ENCODE measurements around the gene ASMTL. TPM values are rescaled to one million over a fixed set of nuclear protein-coding genes. Genes with fewer than 3 reads are reported as not detected.
A peak's percentile ranks its signal among the peaks of the same experiment; 100 is the strongest.

ASMTL gene
- total RNA-seq, 6 experiments from 2014 or later, result 12.5 to 27.3 (median 18.6) TPM

DNA sequence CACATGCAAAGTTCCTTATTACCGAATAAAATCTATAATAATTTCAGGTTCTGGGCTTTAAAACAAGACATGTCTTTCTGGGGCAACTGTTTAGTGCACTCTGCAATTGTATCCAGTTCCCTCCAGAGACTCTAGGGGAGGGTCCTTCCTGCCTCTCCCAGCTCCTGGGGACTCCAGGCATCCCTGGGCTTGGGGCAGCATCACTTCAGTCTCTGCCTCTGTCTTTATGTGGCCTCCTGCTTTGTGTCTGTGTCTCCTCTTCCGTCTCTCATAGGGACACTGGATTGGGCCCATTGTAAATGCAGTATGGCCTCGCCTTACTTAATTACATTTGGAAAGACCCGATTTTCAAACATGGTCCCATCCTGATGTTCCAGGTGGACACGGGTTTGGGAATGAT, 10.9 kb upstream of the ASMTL start:
- WGBS (ENCODE audit: insufficient coverage, low coverage, low lambda C conversion rate, missing lambda C conversion rate), result 44% methylated on average over 3 of the region's 5 CpGs
- Histone ChIP-seq H3K36me3 (no peaks in the 10 kb centered on the region), H3K27ac (peak overlapping the region in 1 of 3 donors; percentile 47), H3K4me1 (no peaks in the 10 kb centered on the region), H3K9me3 (no peaks in the 10 kb centered on the region), H3K27me3 (no peaks in the 10 kb centered on the region), H3K4me3 (no peak overlapping the region)
- TF ChIP-seq, protein P1, sequence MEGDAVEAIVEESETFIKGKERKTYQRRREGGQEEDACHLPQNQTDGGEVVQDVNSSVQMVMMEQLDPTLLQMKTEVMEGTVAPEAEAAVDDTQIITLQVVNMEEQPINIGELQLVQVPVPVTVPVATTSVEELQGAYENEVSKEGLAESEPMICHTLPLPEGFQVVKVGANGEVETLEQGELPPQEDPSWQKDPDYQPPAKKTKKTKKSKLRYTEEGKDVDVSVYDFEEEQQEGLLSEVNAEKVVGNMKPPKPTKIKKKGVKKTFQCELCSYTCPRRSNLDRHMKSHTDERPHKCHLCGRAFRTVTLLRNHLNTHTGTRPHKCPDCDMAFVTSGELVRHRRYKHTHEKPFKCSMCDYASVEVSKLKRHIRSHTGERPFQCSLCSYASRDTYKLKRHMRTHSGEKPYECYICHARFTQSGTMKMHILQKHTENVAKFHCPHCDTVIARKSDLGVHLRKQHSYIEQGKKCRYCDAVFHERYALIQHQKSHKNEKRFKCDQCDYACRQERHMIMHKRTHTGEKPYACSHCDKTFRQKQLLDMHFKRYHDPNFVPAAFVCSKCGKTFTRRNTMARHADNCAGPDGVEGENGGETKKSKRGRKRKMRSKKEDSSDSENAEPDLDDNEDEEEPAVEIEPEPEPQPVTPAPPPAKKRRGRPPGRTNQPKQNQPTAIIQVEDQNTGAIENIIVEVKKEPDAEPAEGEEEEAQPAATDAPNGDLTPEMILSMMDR (IDR thresholded peaks at IDR 0.05), result no peak
- no peak for TF ChIP-seq POLR2A (IDR thresholded peaks at IDR 0.05)
- intact Hi-C loops (cut with DNase I), result no loop called here
- ATAC-seq, result no peak
- peak in 1 of 3 donors; percentile 3 for DNase-seq

GRCh38 chrX:1462596-1463251, 10.0 kb upstream of the ASMTL start:
- Histone ChIP-seq H3K27ac (peak overlapping the region in 1 of 3 donors; percentile 47), H3K27me3 (no peaks in the 10 kb centered on the region), H3K9me3 (no peaks in the 10 kb centered on the region), H3K4me3 (no peak overlapping the region), H3K36me3 (no peaks in the 10 kb centered on the region), H3K4me1 (no peaks in the 10 kb centered on the region)
- TF ChIP-seq POLR2A (IDR thresholded peaks at IDR 0.05), result no peak
- TF ChIP-seq, protein P1 (IDR thresholded peaks at IDR 0.05), result no peak
- ATAC-seq (peak; percentile 69 to 84 (median 74)), DNase-seq (peak in 1 of 3 donors; percentile 35)
- WGBS (ENCODE audit: insufficient coverage, low coverage, low lambda C conversion rate, missing lambda C conversion rate), result 52% methylated on average over 19 of the region's 19 CpGs
- intact Hi-C loops (cut with DNase I), result no loop called here

GRCh38 chrX:1462110-1462509, 9.4 kb upstream of the ASMTL start:
- Histone ChIP-seq H3K27ac (no peak overlapping the region), H3K9me3 (no peaks in the 10 kb centered on the region), H3K36me3 (no peaks in the 10 kb centered on the region), H3K4me3 (no peak overlapping the region), H3K4me1 (no peaks in the 10 kb centered on the region), H3K27me3 (no peaks in the 10 kb centered on the region)
- DNase-seq, result no peak
- ATAC-seq, result no peak
- intact Hi-C loops (cut with DNase I), result no loop called here
- TF ChIP-seq, protein P1 (IDR thresholded peaks at IDR 0.05), result no peak
- no peak for TF ChIP-seq POLR2A (IDR thresholded peaks at IDR 0.05)

DNA sequence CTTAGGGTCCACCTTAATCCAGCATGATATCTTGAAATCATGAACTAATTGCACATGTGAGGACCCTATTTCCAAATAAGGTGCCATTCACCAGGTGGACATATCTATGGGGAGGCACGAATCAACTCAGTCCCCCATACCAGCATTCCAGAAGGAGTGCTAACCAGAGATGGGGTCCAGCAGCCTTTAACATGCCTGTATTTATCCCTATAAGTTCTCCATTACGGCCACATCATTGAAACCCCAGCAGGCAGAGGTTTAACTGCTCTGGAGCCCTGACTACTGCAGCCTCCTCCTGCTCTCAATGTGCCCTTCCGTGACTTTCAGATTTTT, 3.2 kb upstream of the ASMTL start:
- intact Hi-C loops (cut with DNase I), result loop anchor here (5.0 to 10.0 kb wide), 2 partner anchors 119 to 121 kb away; no protein-coding TSS in a partner anchor
- Histone ChIP-seq H3K36me3 (no peaks in the 10 kb centered on the region), H3K4me1 (no peaks in the 10 kb centered on the region), H3K27me3 (no peaks in the 10 kb centered on the region), H3K27ac (no peak overlapping the region), H3K9me3 (no peaks in the 10 kb centered on the region), H3K4me3 (no peak overlapping the region)
- DNase-seq, result no peak
- ATAC-seq, result no peak
- TF ChIP-seq, protein P1 (IDR thresholded peaks at IDR 0.05), result no peak
- no peak for TF ChIP-seq POLR2A (IDR thresholded peaks at IDR 0.05)
- WGBS (ENCODE audit: insufficient coverage, low coverage, low lambda C conversion rate, missing lambda C conversion rate), result 80% methylated on average over 1 of the region's 3 CpGs

Measured in right lobe of liver (tissue), 6 donors.